Sigmoid colon (tissue), 7 donors: Measurements from ENCODE around the gene GPR17. TPM values are rescaled to one million over a fixed set of nuclear protein-coding genes. Genes with fewer than 3 reads are reported as not detected.

Experiments used
- DNase-seq: peaks from one replicate; pipeline ENCODE4 v3.0.0-alpha.2; 2019
- H3K27ac ChIP-seq, 4 donors: fragments of 200-600 bp; sonication (generic); one replicate each; pipeline ENCODE4 v1.5.1; 2016 to 2019; ENCODE audit warnings: mild to moderate bottlenecking in 1 of 4
- H3K27me3 ChIP-seq, 3 donors: fragments of 200-600 bp; sonication (generic); one replicate each; pipeline ENCODE4 v1.5.1; 2019; ENCODE audit warnings: mild to moderate bottlenecking in 1 of 3
- H3K36me3 ChIP-seq, 4 donors: fragments of 200-600 bp; sonication (generic); one replicate each; pipeline ENCODE4 v1.5.1; 2016 to 2019
- H3K4me1 ChIP-seq, 4 donors: fragments of 200-600 bp; sonication (generic); one replicate each; pipeline ENCODE4 v1.5.1; 2017 to 2019
- H3K4me3 ChIP-seq, 4 donors: fragments of 200-600 bp; sonication (generic); one replicate each; pipeline ENCODE4 v1.5.1; 2017 to 2019; ENCODE audit warnings: mild to moderate bottlenecking in 2 of 4, moderate library complexity in 1 of 4
- H3K9me3 ChIP-seq, 4 donors: fragments of 200-600 bp in 3 of 4; sonication (generic) in 3 of 4; one replicate each; pipeline versions ENCODE4 v1.5.1 to v1.6.1; 2013 to 2019
- CTCF ChIP-seq, 4 experiments: fragments of 450-650 bp in 3 of 4; fragments of 200-600 bp in 1 of 4; IDR thresholded peaks; one replicate each; pipeline ENCODE4 v1.5.1; 2016 to 2019; ENCODE audit warnings: antibody characterized with exemption in 4 of 4, mild to moderate bottlenecking in 3 of 4, moderate library complexity in 2 of 4
- EP300 ChIP-seq, 4 donors: sonication (generic); formaldehyde crosslinking; IDR thresholded peaks; one replicate each; pipeline ENCODE4 v1.6.1; 2017; ENCODE audit warnings: antibody characterized with exemption in 4 of 4
- POLR2A ChIP-seq, 2 donors: fragments of 450-650 bp; IDR thresholded peaks; one replicate each; pipeline ENCODE4 v1.6.1; 2016; ENCODE audit warnings: antibody characterized with exemption in 2 of 2, mild to moderate bottlenecking in 2 of 2, moderate library complexity in 2 of 2
- POLR2AphosphoS5 ChIP-seq, 4 donors: sonication (generic); formaldehyde crosslinking; IDR thresholded peaks; one replicate each; pipeline ENCODE4 v1.6.1; 2017; ENCODE audit warnings: antibody characterized with exemption in 4 of 4
- WGBS, 2 donors: extraction: QIAGEN DNeasy Blood & Tissue Kit; methylation state at CpG; one replicate each; pipeline ENCODE4 v1.1.7; 2013; 5-methylcytosine and 5-hydroxymethylcytosine counted together
- intact Hi-C: fragments of 100-400 bp; cut with DNase I; formaldehyde crosslinking; loops from one replicate; pipeline ENCODE4 v1.15.1; 2023
- polyA plus RNA-seq, 3 donors: library from polyadenylated mRNA; stranded (reverse); fragments of 200-250 nt; gene quantifications; one replicate each; pipeline ENCODE4 v1.2.3, GENCODE V29; 2013
- total RNA-seq, 4 donors: library from RNA; depleted of rRNA; stranded (reverse); fragments of >200 nt; gene quantifications; one replicate each; pipeline ENCODE4 v1.1.0, GENCODE V29; 2016
- donor health status: healthy with polysubstance abuse.
- donor health status: Bipolar disorder and iron deficiency.
- donor health status: healthy.

GPR17 gene
- total and polyA plus RNA-seq, 7 donors = 0.36 to 1.4 (median 0.60) TPM; not detected in 2

GRCh38 chr2:127642706-127643438, 3.1 kb upstream of the GPR17 start:
- 86 to 87% methylated on average over 17 of the region's 17 CpGs for WGBS, 2 donors
- H3K9me3 ChIP-seq = no peaks in the 10 kb centered on the region
- H3K27me3 ChIP-seq = no peaks in the 10 kb centered on the region
- intact Hi-C loops = no loop called here
- peaks cover 34 to 76% (median 47%) of the 10 kb centered on the region in 4 donors for H3K36me3 ChIP-seq
- TF ChIP-seq CTCF (IDR thresholded peaks at IDR 0.05) = no peak
- no peak for TF ChIP-seq POLR2A (IDR thresholded peaks at IDR 0.05)
- peak in 2 of 4 donors; percentile 10 to 27 for TF ChIP-seq POLR2AphosphoS5 (IDR thresholded peaks at IDR 0.05)
- no peak for TF ChIP-seq EP300 (IDR thresholded peaks at IDR 0.05)
- no peak overlapping the region for H3K4me3 ChIP-seq
- H3K27ac ChIP-seq = peak overlapping the region; percentile 57 to 97 (median 92)
- peaks cover 0 to 96% (median 84%) of the 10 kb centered on the region in 4 donors for H3K4me1 ChIP-seq
- DNase-seq = no peak

- peak overlapping the region; percentile 57 to 97 (median 92) for H3K27ac ChIP-seq
- H3K4me3 ChIP-seq = no peak overlapping the region
- no peaks in the 10 kb centered on the region for H3K27me3 ChIP-seq
- no peak for DNase-seq
- intact Hi-C loops = no loop called here
- peaks cover 32 to 74% (median 45%) of the 10 kb centered on the region in 4 donors for H3K36me3 ChIP-seq
- TF ChIP-seq POLR2AphosphoS5 (IDR thresholded peaks at IDR 0.05) (no peak), POLR2A (IDR thresholded peaks at IDR 0.05) (no peak), EP300 (IDR thresholded peaks at IDR 0.05) (no peak), CTCF (IDR thresholded peaks at IDR 0.05) (no peak)
- no peaks in the 10 kb centered on the region for H3K9me3 ChIP-seq
- H3K4me1 ChIP-seq = peaks cover 0 to 96% (median 87%) of the 10 kb centered on the region in 4 donors
- 94 to 95% methylated on average over 15 of the region's 15 CpGs for WGBS, 2 donors
Measured at GRCh38 chr2:127643439-127644065, 2.4 kb upstream of the GPR17 start.

GRCh38 chr2:127644066-127645025, 1.6 kb upstream of the GPR17 start:
- TF ChIP-seq EP300 (IDR thresholded peaks at IDR 0.05) (no peak), POLR2AphosphoS5 (IDR thresholded peaks at IDR 0.05) (peak in 2 of 4 donors; percentile 32 to 33)
- Histone ChIP-seq H3K9me3 (no peaks in the 10 kb centered on the region), H3K27ac (peak overlapping the region; percentile 57 to 97 (median 92)), H3K4me1 (peaks cover 0 to 98% (median 90%) of the 10 kb centered on the region in 4 donors), H3K4me3 (no peak overlapping the region), H3K36me3 (peaks cover 24 to 69% (median 37%) of the 10 kb centered on the region in 4 donors), H3K27me3 (no peaks in the 10 kb centered on the region)
- intact Hi-C loops = loop anchor here (5.0 kb wide), 1 partner anchor 53 kb away; no protein-coding TSS in a partner anchor
- DNase-seq = peak; percentile 54
- WGBS, 2 donors = 86 to 91% methylated on average over 19 of the region's 19 CpGs

GRCh38 chr2:127645026-127645394, 943 bp upstream of the GPR17 start:
- Histone ChIP-seq H3K4me1 (peaks cover 0 to 99% (median 93%) of the 10 kb centered on the region in 4 donors), H3K4me3 (no peak overlapping the region), H3K9me3 (no peaks in the 10 kb centered on the region), H3K36me3 (peaks cover 18 to 64% (median 32%) of the 10 kb centered on the region in 4 donors), H3K27ac (peak overlapping the region; percentile 78 to 97 (median 92)), H3K27me3 (no peaks in the 10 kb centered on the region)
- intact Hi-C loops = loop anchor here (5.0 kb wide), 1 partner anchor 52 kb away; no protein-coding TSS in a partner anchor
- TF ChIP-seq POLR2AphosphoS5 (IDR thresholded peaks at IDR 0.05) = no peak
- no peak for TF ChIP-seq CTCF (IDR thresholded peaks at IDR 0.05)
- no peak for TF ChIP-seq POLR2A (IDR thresholded peaks at IDR 0.05)
- TF ChIP-seq EP300 (IDR thresholded peaks at IDR 0.05) = no peak
- no peak for DNase-seq
- WGBS, 2 donors = 66 to 78% methylated on average over 1 of the region's 1 CpG
